HCT116 (cell line): ENCODE data around the gene POLN.

Source experiments
- CTCF ChIP-seq, 3 experiments: fragments of 200-600 bp in 1 of 3; sonication (generic) in 1 of 3; IDR thresholded peaks in 2 of 3; conservative IDR thresholded peaks in 1 of 3; 2 replicates each; pipeline ENCODE4 v1.5.1; 2012 to 2017; ENCODE audit warnings: low read depth in 2 of 3, low read length in 2 of 3, antibody characterized with exemption in 1 of 3, borderline replicate concordance in 1 of 3, control low read depth in 1 of 3, mild to moderate bottlenecking in 1 of 3, mixed read lengths in 1 of 3, mixed run types in 1 of 3, moderate library complexity in 1 of 3; ENCODE audit not compliant: insufficient read depth in 1 of 3
- EZH2phosphoT487 ChIP-seq: fragments of 200-600 bp; IDR thresholded peaks from 2 replicates; pipeline ENCODE4 v1.6.1; 2018; ENCODE audit warnings: antibody characterized with exemption, borderline replicate concordance
- POLR2A ChIP-seq: IDR thresholded peaks from 2 replicates; pipeline ENCODE4 v1.7.0; 2011; ENCODE audit warnings: borderline replicate concordance; ENCODE audit not compliant: insufficient read depth, insufficient read length; ENCODE audit errors: extremely low read depth
- ZBTB33 ChIP-seq: IDR thresholded peaks from 2 replicates; pipeline ENCODE4 v1.6.1; 2011; ENCODE audit warnings: mild to moderate bottlenecking, low read length, moderate library complexity; ENCODE audit not compliant: insufficient replicate concordance; ENCODE audit errors: extremely low read depth
- ZFX ChIP-seq: fragments of 450-650 bp; IDR thresholded peaks from 2 replicates; pipeline ENCODE4 v1.6.1; 2017

- TF ChIP-seq ZFX (no peak), CTCF (IDR thresholded peaks at IDR 0.05 in 2 of 3, conservative IDR thresholded peaks at IDR 0.05 in 1 of 3; ENCODE audit: borderline replicate concordance in 1 of 3, insufficient read depth in 1 of 3, low read depth in 2 of 3, low read length in 2 of 3) (no peak), POLR2A (no peak), ZBTB33 (no peak), EZH2phosphoT487 (no peak)
These were observed 86.7 kb downstream of the POLN start for GRCh38 chr4:2155246-2155645.
